ENCODE data around the gene HOXC10. TPM values are rescaled to one million over a fixed set of nuclear protein-coding genes. Genes with fewer than 3 reads are reported as not detected.
A peak's percentile ranks its signal among the peaks of the same experiment; 100 is the strongest.

Gene HOXC10
- total and polyA plus RNA-seq, 10 of the 15 experiments (the other 5 are each of a cell fraction or from before 2014, with no cell fraction given) = 0.59 TPM; not detected in 9

GRCh38 chr12:54005853-54006558 lies 21.1 kb downstream of the HOXC10 start (continued):
- no peak for TF ChIP-seq ZBTB4 (CRISPR knock-in tag; IDR thresholded peaks at IDR 0.05)
- no peak for TF ChIP-seq REST (IDR thresholded peaks at IDR 0.05; ENCODE audit: low read depth, low read length)
- TF ChIP-seq CREB1 (IDR thresholded peaks at IDR 0.05; ENCODE audit: low read depth) = 0 out of 2 replicates have a peak, but pooled peaks have one; percentile 14
- TF ChIP-seq PKNOX1 (IDR thresholded peaks at IDR 0.05) = peak; percentile 46
- 0 out of 2 replicates have a peak, but pooled peaks have one; percentile 23 for TF ChIP-seq RELB (IDR thresholded peaks at IDR 0.05; ENCODE audit: low read depth)
- peak; percentile 72; the same call in 1 of the 2 replicates for TF ChIP-seq SPI1 (IDR thresholded peaks at IDR 0.05; ENCODE audit: borderline replicate concordance, insufficient read depth, low read depth, low read length)
- no peak for TF ChIP-seq PML (IDR thresholded peaks at IDR 0.05; ENCODE audit: low read length)
- TF ChIP-seq YY1 (IDR thresholded peaks at IDR 0.05; ENCODE audit: low read depth, low read length) = peak; percentile 66
- no peak for TF ChIP-seq POLR2AphosphoS2 (IDR thresholded peaks at IDR 0.05; ENCODE audit: low read depth, low read length)
- TF ChIP-seq NKRF (conservative IDR thresholded peaks at IDR 0.05) = 0 out of 2 replicates have a peak, but pooled peaks have one; percentile 25
- no peak for TF ChIP-seq TBL1XR1 (IDR thresholded peaks at IDR 0.05; ENCODE audit: low read depth, low read length)
- TF ChIP-seq EZH2 (IDR thresholded peaks at IDR 0.05; ENCODE audit: borderline replicate concordance, control insufficient read depth, low read depth, low read length) = 0 out of 2 replicates have a peak, but pooled peaks have one; percentile 64
- TF ChIP-seq SMARCA5 (IDR thresholded peaks at IDR 0.05) = peak; percentile 81; the same call in 1 of the 2 replicates
- TF ChIP-seq SMAD5 (IDR thresholded peaks at IDR 0.05; ENCODE audit: low read depth) = no peak
- TF ChIP-seq CBX3 (IDR thresholded peaks at IDR 0.05; ENCODE audit: borderline replicate concordance, low read depth) = no peak
- TF ChIP-seq CHD4 (IDR thresholded peaks at IDR 0.05) = no peak
